HG02884 (cell line): ENCODE measurements around the gene KRT27.
"Not testable (repeated sequence)": the region's sequence is repeated elsewhere in the genome, so short reads cannot be mapped to it uniquely, and the experiment has no call there.

Experiments used
- ATAC-seq: cut with Tn5 transposase; IDR thresholded peaks from one replicate; pipeline ENCODE4 v1.9.1; 2021; ENCODE audit warnings: mild to moderate bottlenecking, moderate library complexity; ENCODE audit not compliant: unreplicated experiment

The KRT27 gene

GRCh38 chr17:40782450-40782849 lies at the start of gene KRT27:
KRT27 (minus strand) TSS chr17:40782550; CDS start chr17:40782493, 57 bp downstream.
- no peak for ATAC-seq

- no peak for ATAC-seq
These were observed 47.9 kb upstream of the KRT27 start for GRCh38 chr17:40830085-40830776.

- no peak for ATAC-seq
These were observed 46.2 kb upstream of the KRT27 start for GRCh38 chr17:40828454-40829044.

- ATAC-seq = no peak
These were observed 45.5 kb upstream of the KRT27 start for GRCh38 chr17:40827746-40828453.

- no peak for ATAC-seq
These were observed 43.2 kb upstream of the KRT27 start for GRCh38 chr17:40825599-40825998.

GRCh38 chr17:40824015-40824832 lies 41.9 kb upstream of the KRT27 start:
- ATAC-seq = no peak

GRCh38 chr17:40822132-40822812 lies 39.9 kb upstream of the KRT27 start, which contains the start of gene KRT10:
KRT10 (minus strand) TSS chr17:40822614; CDS start chr17:40822585, 29 bp downstream.
- no peak for ATAC-seq

- no peak for ATAC-seq
These were observed 39.2 kb upstream of the KRT27 start for GRCh38 chr17:40821536-40821935.

- ATAC-seq = no peak
These were observed 38.0 kb upstream of the KRT27 start for GRCh38 chr17:40820228-40820838.

- no peak for ATAC-seq
These were observed 37.3 kb upstream of the KRT27 start for GRCh38 chr17:40819528-40820125.

GRCh38 chr17:40818733-40819527 lies 36.6 kb upstream of the KRT27 start:
- ATAC-seq = peak; percentile 62

- no peak for ATAC-seq
These were observed 36.0 kb upstream of the KRT27 start for GRCh38 chr17:40818343-40818732.

- ATAC-seq = no peak
These were observed 34.8 kb upstream of the KRT27 start for GRCh38 chr17:40817103-40817682.

GRCh38 chr17:40816569-40816968 lies 34.2 kb upstream of the KRT27 start:
- no peak for ATAC-seq

- ATAC-seq = no peak
These were observed 33.0 kb upstream of the KRT27 start for GRCh38 chr17:40815381-40815780.

- ATAC-seq = not testable (repeated sequence)
These were observed 32.3 kb upstream of the KRT27 start for GRCh38 chr17:40814657-40815056.

GRCh38 chr17:40813804-40814203 lies 31.5 kb upstream of the KRT27 start:
- no peak for ATAC-seq

- ATAC-seq = no peak
These were observed 30.3 kb upstream of the KRT27 start for GRCh38 chr17:40812639-40813038.

- no peak for ATAC-seq
These were observed 28.1 kb upstream of the KRT27 start for GRCh38 chr17:40810494-40810893.
